HG02759 (cell line): Measurements from ENCODE around the gene F11R.
A peak's percentile ranks its signal among the peaks of the same experiment; 100 is the strongest.
"Not testable (repeated sequence)": the region's sequence is repeated elsewhere in the genome, so short reads cannot be mapped to it uniquely, and the experiment has no call there.

ENCODE experiments used
- ATAC-seq: cut with Tn5 transposase; IDR thresholded peaks from one replicate; pipeline ENCODE4 v1.9.1; 2021; ENCODE audit warnings: mild to moderate bottlenecking, moderate library complexity; ENCODE audit not compliant: unreplicated experiment

F11R gene

DNA sequence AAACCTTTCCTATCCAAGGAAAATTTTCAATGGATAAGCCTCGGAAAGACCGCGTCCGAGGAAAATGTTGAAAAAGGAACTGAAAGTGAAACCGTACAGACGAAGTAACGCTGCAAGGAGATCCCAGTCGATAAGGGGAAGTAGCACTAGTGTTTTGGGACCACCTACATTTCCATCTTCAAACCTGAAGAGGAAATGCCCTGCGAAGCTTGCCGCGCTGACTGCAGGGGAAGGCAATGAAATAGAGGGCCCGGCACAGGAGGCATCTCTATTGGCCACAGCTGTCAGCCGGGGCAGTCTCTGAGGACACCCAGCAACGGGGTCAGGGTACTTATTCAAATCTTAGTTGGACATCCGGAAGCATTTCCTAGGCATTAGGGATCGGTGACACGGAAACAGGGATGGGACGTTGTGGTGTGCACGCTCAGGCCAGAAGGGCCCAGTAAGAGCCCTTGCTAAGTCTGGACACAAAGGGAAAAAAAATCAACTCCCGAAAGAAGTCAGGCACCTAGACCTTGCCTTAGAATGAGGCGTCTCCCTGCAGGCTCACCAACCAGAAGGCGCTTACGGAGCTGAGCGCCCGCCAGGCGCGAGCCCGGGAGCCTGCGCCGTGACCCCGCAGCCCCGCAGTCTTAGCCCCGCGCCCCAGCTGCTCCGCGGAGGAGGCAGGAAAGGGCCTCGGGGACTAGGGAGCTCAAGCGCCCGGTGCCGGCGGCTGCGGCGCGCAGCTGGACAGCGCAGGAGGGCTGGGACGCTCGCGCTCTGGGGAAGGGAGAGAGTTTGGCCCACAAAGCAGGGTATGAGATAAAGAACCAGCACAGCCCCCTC, 24.2 kb upstream of the F11R start:
- peak; percentile 57 for ATAC-seq

- ATAC-seq, result no peak
These were observed 23.6 kb upstream of the F11R start for GRCh38 chr1:161044535-161044907.

GRCh38 chr1:161039546-161039945, 18.6 kb upstream of the F11R start:
- ATAC-seq, result no peak

GRCh38 chr1:161039154-161039545, 18.2 kb upstream of the F11R start:
- no peak for ATAC-seq

DNA sequence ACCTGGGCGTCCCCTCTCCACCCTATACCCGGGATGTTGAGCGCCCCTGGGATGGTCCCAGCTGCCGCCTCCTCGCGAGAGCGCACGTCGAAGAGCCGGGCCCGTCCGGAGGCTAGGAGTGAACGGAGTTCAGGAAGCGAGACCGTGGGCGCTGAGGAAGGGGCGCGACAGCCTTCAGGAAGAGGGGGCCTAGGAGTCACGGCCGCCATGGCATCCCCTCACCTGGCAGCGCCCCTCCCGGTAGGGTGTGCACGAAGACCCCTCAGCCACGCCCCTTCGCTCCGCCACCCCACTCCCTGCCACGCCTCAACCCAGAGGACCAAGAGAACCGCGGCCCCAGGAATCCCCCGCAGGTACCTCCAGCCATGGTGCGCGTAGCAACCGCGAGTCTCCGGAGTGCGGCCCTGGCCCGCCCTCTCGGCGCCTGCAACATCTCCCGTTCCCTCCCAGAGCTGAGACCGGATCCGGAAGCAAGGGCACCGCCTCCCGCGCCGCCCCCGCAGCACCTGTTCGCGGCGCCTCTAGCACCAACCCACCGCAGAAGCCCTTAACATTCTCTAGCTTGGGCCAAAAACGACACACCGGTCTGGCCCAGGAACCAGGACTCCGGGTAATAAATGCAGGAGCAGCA, 17.7 kb upstream of the F11R start, which contains the start of gene TSTD1:
TSTD1 (minus strand) TSS at position 442 of the 631 bp plus-strand sequence; CDS start at position 367, 75 bp downstream.
- ATAC-seq, result peak; percentile 80

- no peak for ATAC-seq
These were observed 16.9 kb upstream of the F11R start for GRCh38 chr1:161037661-161038522.

DNA sequence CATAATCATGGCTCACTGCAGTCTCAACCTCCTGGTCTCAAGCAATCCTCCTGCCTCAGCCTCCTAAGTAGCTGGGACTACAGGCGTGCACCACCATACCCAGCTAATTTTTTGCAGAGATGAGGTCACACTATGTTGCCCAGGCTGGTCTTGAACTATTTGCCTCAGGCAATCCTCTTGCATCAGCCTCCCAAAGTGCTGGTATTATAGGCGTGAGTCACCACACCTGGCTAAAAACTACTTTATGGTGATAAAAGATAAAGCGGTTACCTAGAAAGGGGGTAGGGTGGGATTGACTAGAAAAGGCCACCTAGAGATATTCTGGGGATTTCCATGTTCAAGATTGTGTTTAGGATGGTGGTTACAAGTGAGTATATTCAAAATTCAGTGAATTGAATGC, 12.8 kb upstream of the F11R start:
- no peak for ATAC-seq

GRCh38 chr1:161032409-161032808, 11.5 kb upstream of the F11R start:
- ATAC-seq, result no peak

- no peak for ATAC-seq
These were observed 10.9 kb upstream of the F11R start for GRCh38 chr1:161031874-161032273.

GRCh38 chr1:161029466-161029865, 8.5 kb upstream of the F11R start:
- ATAC-seq, result not testable (repeated sequence)

- ATAC-seq, result not testable (repeated sequence)
These were observed 6.0 kb upstream of the F11R start for GRCh38 chr1:161026954-161027353.

GRCh38 chr1:161022432-161022831, 1.5 kb upstream of the F11R start:
- ATAC-seq, result not testable (repeated sequence)

DNA sequence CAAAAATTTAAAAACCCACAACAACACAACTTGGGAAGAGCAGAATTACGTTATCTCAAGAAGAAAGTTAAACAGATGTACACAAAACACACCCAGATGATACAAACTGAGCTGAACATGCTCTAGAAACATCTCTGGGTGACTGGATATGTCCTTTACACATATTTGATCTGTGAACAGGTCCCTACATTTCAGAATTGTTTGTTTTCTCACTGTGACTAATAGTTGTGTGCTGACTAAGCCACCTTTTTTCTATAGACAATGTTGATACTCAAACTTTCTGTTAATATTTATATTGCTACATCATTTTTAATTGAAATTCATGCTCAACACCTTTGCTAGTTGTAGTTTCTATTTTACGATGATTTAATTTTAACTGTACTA, 1.0 kb upstream of the F11R start:
- ATAC-seq, result no peak

GRCh38 chr1:161021165-161021969, 415 bp upstream of the F11R start:
- ATAC-seq, result peak; percentile 88

DNA sequence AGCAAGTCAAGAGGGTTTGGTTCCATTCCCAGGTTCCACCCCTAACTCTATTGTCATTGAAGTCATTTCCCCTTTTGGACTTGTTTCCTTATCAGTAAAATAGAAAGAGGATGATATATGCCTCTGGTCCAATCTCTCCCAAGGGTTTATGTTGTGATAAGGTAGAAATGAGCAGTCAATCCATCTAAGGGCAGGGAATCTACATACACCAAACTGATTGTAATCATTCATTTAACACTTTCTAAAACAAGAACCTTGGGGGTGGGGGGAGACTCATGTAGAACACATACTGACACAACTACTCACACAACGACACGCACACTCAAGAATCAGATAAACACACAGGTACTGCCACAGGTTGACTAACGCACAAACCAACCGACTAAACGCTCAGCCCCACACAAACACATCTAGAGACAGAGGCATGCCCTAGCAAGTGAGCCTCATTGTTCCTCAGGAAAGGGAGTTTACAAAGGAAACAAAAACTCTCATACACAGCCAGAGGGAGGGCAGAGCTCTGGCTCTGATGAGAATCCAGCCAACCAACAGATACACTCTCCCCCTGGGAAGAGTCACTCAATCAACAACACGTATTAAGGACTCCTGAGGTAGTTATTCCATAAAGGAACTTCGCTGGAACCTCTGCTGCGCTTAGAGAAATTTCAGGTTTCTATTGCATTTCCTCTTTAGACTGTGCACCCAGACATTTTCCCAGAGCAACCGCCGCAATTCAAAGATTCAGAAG, 1.0 kb downstream of the F11R start:
- ATAC-seq, result peak; percentile 6

DNA sequence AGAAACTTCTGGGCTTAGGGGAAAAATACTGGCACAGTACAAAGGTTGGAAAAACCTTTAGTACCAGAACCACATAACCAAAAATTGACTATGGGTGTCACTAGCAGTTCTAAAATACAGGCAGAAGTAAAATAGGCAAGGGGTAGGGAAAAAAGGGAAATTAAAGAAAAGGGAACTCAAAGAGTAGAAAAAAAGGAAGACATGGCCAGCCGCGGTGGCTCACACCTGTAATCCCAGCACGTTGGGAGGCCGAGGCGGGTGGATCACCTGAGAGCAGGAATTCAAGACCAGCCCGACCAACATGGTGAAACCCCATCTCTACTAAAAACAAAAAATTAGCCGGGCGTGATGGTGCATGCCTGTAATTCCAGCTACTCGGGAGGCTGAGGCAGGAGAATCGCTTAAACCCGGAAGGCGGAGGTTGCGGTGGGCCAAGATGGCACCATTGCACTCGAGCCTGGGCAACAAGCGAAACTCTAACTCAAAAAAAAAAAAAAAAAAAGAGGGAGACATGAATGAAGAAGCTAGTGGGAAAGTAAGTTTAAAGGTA, 1.8 kb downstream of the F11R start:
- not testable (repeated sequence) for ATAC-seq

- ATAC-seq, result no peak
These were observed 2.4 kb downstream of the F11R start for GRCh38 chr1:161018631-161018930.

GRCh38 chr1:161017756-161018630, 3.0 kb downstream of the F11R start:
- no peak for ATAC-seq

DNA sequence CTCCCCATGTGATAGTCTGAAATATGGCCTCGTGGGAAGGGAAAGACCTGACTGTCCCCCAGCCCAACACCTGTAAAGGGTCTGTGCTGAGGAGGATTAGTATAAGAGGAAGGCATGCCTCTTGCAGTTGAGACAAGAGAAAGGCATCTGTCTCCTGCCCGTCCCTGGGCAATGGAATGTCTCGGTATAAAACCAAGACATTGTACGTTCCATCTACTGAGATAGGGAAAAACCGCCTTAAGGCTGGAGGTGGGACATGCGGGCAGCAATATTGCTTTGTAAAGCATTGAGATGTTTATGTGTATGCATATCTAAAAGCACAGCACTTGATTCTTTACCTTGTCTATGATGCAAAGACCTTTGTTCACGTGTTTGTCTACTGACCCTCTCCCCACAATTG, 3.8 kb downstream of the F11R start:
- ATAC-seq, result not testable (repeated sequence)
